ENCODE results near the gene HDAC7. TPM values are rescaled to one million over a fixed set of nuclear protein-coding genes. Genes with fewer than 3 reads are reported as not detected.

HDAC7 gene
- total RNA-seq, 1 experiment from 2014 or later: 36.2 TPM

DNA sequence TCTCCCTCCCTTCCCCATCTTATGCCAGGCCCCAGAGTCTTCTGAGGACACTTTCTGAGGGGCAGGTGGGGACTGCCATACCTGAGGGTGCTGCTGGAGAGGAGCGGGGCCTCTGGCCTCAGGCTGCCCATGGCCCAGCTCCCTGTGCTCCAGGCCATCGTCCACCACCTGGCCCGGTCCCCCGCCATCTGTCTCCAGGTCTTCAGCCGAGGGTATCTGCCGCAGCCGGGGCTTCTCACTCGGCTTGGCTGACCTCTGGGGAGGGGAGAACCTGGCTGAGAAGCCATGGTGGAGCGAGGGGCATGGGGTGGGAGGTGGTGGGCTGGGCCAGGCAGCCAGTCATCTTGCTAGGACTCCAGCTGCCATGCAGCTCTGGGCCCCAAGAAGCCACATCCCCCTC lies 25.0 kb downstream of the HDAC7 start:
- no peaks in the 10 kb centered on the region for H3K9me3 ChIP-seq (ENCODE audit: low read length)
- no peaks in the 10 kb centered on the region for H3K27me3 ChIP-seq (ENCODE audit: low read length)
- no peaks in the 10 kb centered on the region for H3K9me2 ChIP-seq (replicated peaks; ENCODE audit: insufficient read depth, low read length)
- peaks cover 11% of the 10 kb centered on the region; the same call in 1 of the 2 replicates for H3K36me3 ChIP-seq (ENCODE audit: insufficient read depth, low read length)
- peaks cover 3% of the 10 kb centered on the region for H3K4me1 ChIP-seq (ENCODE audit: low read length)
- H4K20me1 ChIP-seq (ENCODE audit: insufficient read depth, low read depth, low read length): no peaks in the 10 kb centered on the region
- DNase-seq: no peak
- peaks cover 3% of the 10 kb centered on the region for H3K79me2 ChIP-seq (ENCODE audit: low read length)
- no peak overlapping the region for H3K9ac ChIP-seq (ENCODE audit: low read length)
- H3K4me2 ChIP-seq (ENCODE audit: low read depth, low read length, poor library complexity, severe bottlenecking): no peak overlapping the region
- H3K4me3 ChIP-seq (ENCODE audit: low read length): no peak overlapping the region
- no peak overlapping the region for H3K27ac ChIP-seq (ENCODE audit: low read length)
- H2AFZ ChIP-seq (ENCODE audit: low read length): no peak overlapping the region

DNA sequence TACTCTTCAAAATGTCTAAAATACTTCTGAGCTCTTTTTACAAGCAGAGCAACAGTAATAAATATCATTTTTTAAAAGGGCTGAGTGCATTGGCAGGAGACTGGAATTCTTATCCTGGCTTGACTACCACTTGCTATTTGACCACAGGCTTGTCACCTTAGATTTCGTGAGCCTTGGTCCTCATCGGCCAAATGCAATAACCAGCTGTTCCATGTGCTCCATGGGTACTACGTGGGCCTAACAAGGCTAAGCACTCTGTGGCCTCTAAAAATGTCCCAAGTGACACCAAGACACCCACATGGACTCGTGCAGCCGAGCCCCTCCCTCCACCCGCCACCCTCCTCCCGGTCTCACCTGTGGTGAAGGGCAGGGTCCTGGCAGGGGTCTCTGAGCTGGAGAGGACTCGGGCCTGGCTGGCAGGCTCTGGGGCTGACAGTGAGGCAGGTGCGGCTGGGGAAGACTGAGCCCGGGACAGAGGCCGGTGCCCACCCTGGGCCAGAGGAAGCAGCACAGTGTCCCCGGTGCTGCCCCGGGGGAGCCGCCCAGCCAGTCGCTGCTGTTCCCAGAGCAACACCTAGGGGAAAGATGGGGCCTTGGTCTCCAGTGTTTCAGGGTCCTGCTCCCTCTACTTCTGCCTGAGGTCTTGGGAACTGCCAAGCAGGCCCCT lies 26.6 kb downstream of the HDAC7 start:
- H3K27ac ChIP-seq (ENCODE audit: low read length): no peak overlapping the region

DNA sequence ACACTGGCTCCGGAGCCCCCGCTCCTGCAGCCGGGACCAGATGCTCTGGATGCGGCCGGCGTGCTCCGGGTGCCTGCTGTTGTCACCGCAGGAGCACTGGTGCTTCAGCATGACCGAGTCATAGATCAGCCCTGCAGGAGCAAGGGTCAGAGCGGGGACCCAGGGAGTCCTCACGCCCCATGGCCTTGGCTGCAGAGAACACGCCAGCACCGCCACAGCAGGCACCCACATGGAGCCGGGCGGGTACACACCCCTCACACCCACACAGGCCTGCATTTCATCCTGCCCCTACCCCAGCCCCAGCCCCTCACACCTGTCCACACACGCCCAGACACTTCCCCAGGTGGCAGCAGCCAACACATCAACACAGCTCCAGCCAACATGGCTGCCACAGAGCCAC lies 27.8 kb downstream of the HDAC7 start:
- Histone ChIP-seq H3K27ac (ENCODE audit: low read length) (no peak overlapping the region), H4K20me1 (ENCODE audit: insufficient read depth, low read depth, low read length) (no peaks in the 10 kb centered on the region), H3K4me1 (ENCODE audit: low read length) (no peaks in the 10 kb centered on the region), H3K79me2 (ENCODE audit: low read length) (no peaks in the 10 kb centered on the region), H3K27me3 (ENCODE audit: low read length) (no peaks in the 10 kb centered on the region), H3K4me2 (ENCODE audit: low read depth, low read length, poor library complexity, severe bottlenecking) (no peak overlapping the region), H3K4me3 (ENCODE audit: low read length) (no peak overlapping the region), H3K36me3 (ENCODE audit: insufficient read depth, low read length) (peaks cover 24% of the 10 kb centered on the region), H3K9me2 (replicated peaks; ENCODE audit: insufficient read depth, low read length) (no peaks in the 10 kb centered on the region), H3K9me3 (ENCODE audit: low read length) (no peaks in the 10 kb centered on the region), H3K9ac (ENCODE audit: low read length) (no peak overlapping the region), H2AFZ (ENCODE audit: low read length) (no peak overlapping the region)
- DNase-seq: no peak

More for the DNA sequence above, 26.6 kb downstream of the HDAC7 start:
- H3K4me3 ChIP-seq (ENCODE audit: low read length): no peak overlapping the region
- no peak for DNase-seq
- H3K36me3 ChIP-seq (ENCODE audit: insufficient read depth, low read length): peaks cover 15% of the 10 kb centered on the region; the same call in 1 of the 2 replicates
- no peaks in the 10 kb centered on the region for H3K4me1 ChIP-seq (ENCODE audit: low read length)
- no peak overlapping the region for H3K9ac ChIP-seq (ENCODE audit: low read length)
- no peak overlapping the region for H2AFZ ChIP-seq (ENCODE audit: low read length)
- H3K4me2 ChIP-seq (ENCODE audit: low read depth, low read length, poor library complexity, severe bottlenecking): no peak overlapping the region
- H3K79me2 ChIP-seq (ENCODE audit: low read length): no peaks in the 10 kb centered on the region
- no peaks in the 10 kb centered on the region for H3K27me3 ChIP-seq (ENCODE audit: low read length)
- no peaks in the 10 kb centered on the region for H4K20me1 ChIP-seq (ENCODE audit: insufficient read depth, low read depth, low read length)
- H3K9me2 ChIP-seq (replicated peaks; ENCODE audit: insufficient read depth, low read length): no peaks in the 10 kb centered on the region
- H3K9me3 ChIP-seq (ENCODE audit: low read length): no peaks in the 10 kb centered on the region

DNA sequence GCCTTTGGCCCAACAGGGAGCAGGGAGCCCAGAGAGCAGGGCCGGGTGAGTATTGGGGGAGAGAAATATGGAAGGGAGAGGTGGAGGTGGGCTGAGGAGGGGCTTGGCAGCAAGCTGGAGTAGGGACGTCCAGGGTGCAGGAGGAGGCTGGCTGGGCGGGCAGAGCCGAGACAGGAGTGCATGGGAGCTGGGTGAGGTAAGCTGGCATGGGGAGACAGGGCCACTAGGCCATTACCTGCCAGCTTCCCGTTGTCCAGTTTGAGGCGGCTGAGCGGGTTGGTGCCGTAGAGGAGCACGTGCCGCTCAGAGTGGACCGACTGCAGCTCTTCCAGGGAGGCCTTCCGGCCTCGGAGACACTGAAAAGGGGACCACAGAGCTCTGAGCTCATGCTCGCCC lies 28.4 kb downstream of the HDAC7 start:
- DNase-seq: no peak
- H3K4me1 ChIP-seq (ENCODE audit: low read length): no peaks in the 10 kb centered on the region
- H4K20me1 ChIP-seq (ENCODE audit: insufficient read depth, low read depth, low read length): no peaks in the 10 kb centered on the region
- H3K9me3 ChIP-seq (ENCODE audit: low read length): no peaks in the 10 kb centered on the region
- H3K9ac ChIP-seq (ENCODE audit: low read length): no peak overlapping the region
- H3K4me3 ChIP-seq (ENCODE audit: low read length): no peak overlapping the region
- no peaks in the 10 kb centered on the region for H3K79me2 ChIP-seq (ENCODE audit: low read length)
- H3K27ac ChIP-seq (ENCODE audit: low read length): no peak overlapping the region
- H3K4me2 ChIP-seq (ENCODE audit: low read depth, low read length, poor library complexity, severe bottlenecking): no peak overlapping the region
- no peak overlapping the region for H2AFZ ChIP-seq (ENCODE audit: low read length)
- H3K36me3 ChIP-seq (ENCODE audit: insufficient read depth, low read length): peaks cover 28% of the 10 kb centered on the region
- H3K9me2 ChIP-seq (replicated peaks; ENCODE audit: insufficient read depth, low read length): no peaks in the 10 kb centered on the region
- no peaks in the 10 kb centered on the region for H3K27me3 ChIP-seq (ENCODE audit: low read length)

DNA sequence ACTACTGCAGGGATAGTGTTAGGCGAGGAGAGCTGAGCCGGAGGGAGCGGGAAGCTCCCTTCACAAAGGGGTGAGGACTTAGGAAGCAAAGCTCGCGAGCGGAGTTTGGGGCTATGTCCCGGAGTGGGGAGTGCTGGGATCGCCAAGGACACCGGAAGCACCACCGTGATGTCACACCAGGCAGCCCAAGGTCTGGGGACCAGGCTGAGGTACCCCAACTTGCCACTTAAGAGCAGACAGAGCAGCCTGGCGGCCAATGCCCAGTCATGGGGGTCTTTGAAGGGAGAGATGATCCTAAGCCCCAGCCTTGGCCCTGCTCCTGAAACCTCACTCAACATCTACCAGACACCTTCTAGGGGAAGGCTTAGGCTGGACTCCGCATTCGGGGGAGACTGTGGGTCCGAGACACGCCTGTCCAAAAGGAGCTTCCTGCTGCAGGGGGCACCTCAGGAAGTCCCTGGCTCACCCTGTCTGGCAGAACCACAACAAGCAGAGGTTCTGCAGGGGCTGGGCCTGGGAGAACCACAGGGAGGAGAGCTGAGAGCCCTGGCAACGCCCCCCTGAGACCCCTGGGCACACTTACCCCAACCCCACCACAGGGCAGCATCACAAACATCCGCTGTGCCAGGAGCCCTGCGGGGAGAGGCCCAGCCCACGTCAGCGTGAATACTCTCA lies 28.9 kb downstream of the HDAC7 start:
- DNase-seq: no peak
- Histone ChIP-seq H3K79me2 (ENCODE audit: low read length) (no peaks in the 10 kb centered on the region), H3K4me1 (ENCODE audit: low read length) (no peaks in the 10 kb centered on the region), H3K4me3 (ENCODE audit: low read length) (no peak overlapping the region), H3K27me3 (ENCODE audit: low read length) (no peaks in the 10 kb centered on the region), H3K9me2 (replicated peaks; ENCODE audit: insufficient read depth, low read length) (no peaks in the 10 kb centered on the region), H3K9ac (ENCODE audit: low read length) (no peak overlapping the region), H3K9me3 (ENCODE audit: low read length) (no peaks in the 10 kb centered on the region), H3K36me3 (ENCODE audit: insufficient read depth, low read length) (peaks cover 33% of the 10 kb centered on the region), H3K4me2 (ENCODE audit: low read depth, low read length, poor library complexity, severe bottlenecking) (no peak overlapping the region), H2AFZ (ENCODE audit: low read length) (no peak overlapping the region), H4K20me1 (ENCODE audit: insufficient read depth, low read depth, low read length) (no peaks in the 10 kb centered on the region), H3K27ac (ENCODE audit: low read length) (no peak overlapping the region)

DNA sequence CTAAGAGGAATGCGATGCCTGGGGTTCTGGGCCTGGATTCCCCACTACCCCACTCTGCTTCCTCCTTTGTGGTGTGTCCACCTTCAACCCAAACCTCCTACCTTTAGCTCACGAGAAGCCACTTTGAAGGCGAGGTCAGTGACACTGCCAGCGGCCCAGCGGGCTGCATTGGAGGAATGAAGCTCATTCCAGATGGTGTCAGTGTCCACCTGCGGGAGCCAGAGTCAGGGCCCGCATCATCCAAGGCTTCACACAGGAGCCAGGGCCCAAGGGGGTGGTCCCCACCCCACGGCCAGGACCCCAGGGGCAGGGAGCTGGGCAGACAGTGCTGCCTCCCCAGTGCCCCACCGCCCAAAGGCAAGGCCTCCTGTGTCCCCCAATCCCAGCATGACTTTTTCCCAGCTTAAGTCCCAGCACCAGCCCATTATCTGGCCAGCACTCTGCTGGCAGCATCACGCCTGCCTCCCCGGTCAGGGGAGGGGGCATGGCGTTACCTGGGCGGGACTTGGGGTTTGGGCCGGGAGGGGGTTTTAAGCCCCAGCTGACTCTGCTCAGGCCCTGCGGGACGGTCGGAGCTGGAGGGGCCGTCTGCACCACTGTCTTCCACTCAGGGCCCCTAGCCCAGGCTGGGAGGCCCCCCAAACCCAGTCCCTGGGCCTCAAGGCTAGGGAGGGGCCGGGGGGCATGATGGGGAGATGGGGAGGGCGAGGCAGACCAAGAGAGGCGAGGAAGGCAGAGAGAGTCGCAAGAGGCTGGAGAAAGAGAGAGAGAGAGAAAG lies 29.8 kb downstream of the HDAC7 start:
- Histone ChIP-seq H3K4me3 (ENCODE audit: low read length) (no peak overlapping the region), H3K4me1 (ENCODE audit: low read length) (no peaks in the 10 kb centered on the region), H3K27ac (ENCODE audit: low read length) (no peak overlapping the region), H3K36me3 (ENCODE audit: insufficient read depth, low read length) (peaks cover 36% of the 10 kb centered on the region), H3K9me3 (ENCODE audit: low read length) (no peaks in the 10 kb centered on the region), H3K4me2 (ENCODE audit: low read depth, low read length, poor library complexity, severe bottlenecking) (no peak overlapping the region), H3K9ac (ENCODE audit: low read length) (no peak overlapping the region), H3K9me2 (replicated peaks; ENCODE audit: insufficient read depth, low read length) (no peaks in the 10 kb centered on the region), H3K27me3 (ENCODE audit: low read length) (no peaks in the 10 kb centered on the region), H2AFZ (ENCODE audit: low read length) (no peak overlapping the region), H4K20me1 (ENCODE audit: insufficient read depth, low read depth, low read length) (no peaks in the 10 kb centered on the region), H3K79me2 (ENCODE audit: low read length) (no peaks in the 10 kb centered on the region)
- no peak for DNase-seq

DNA sequence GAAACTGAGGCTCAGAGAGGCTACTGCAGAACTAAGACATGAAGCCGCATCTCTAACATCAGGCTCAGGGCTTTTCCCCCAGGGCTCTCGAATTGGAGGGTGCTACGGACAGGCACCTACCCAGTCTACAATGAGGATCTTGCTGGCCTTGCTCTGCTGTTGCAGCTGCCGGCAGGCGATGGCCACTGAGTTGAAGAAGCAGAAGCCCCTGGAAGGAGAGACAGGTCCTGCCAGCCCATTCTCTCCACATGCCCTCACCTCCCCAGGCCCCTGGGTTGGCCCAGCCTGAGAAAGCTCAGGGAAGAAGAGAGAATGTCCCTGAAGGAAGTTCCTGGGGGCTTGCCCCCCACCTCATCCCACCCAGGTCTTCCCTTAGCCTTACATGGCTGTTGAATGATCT lies 30.6 kb downstream of the HDAC7 start:
- no peaks in the 10 kb centered on the region for H3K4me1 ChIP-seq (ENCODE audit: low read length)
- H3K4me3 ChIP-seq (ENCODE audit: low read length): no peak overlapping the region
- peaks cover 32% of the 10 kb centered on the region for H3K36me3 ChIP-seq (ENCODE audit: insufficient read depth, low read length)
- no peaks in the 10 kb centered on the region for H3K9me2 ChIP-seq (replicated peaks; ENCODE audit: insufficient read depth, low read length)
- H4K20me1 ChIP-seq (ENCODE audit: insufficient read depth, low read depth, low read length): no peaks in the 10 kb centered on the region
- H3K27me3 ChIP-seq (ENCODE audit: low read length): no peaks in the 10 kb centered on the region
- no peak for DNase-seq
- no peak overlapping the region for H3K9ac ChIP-seq (ENCODE audit: low read length)
- no peak overlapping the region for H2AFZ ChIP-seq (ENCODE audit: low read length)
- H3K4me2 ChIP-seq (ENCODE audit: low read depth, low read length, poor library complexity, severe bottlenecking): no peak overlapping the region
- H3K27ac ChIP-seq (ENCODE audit: low read length): no peak overlapping the region
- H3K79me2 ChIP-seq (ENCODE audit: low read length): no peaks in the 10 kb centered on the region
- H3K9me3 ChIP-seq (ENCODE audit: low read length): no peaks in the 10 kb centered on the region

DNA sequence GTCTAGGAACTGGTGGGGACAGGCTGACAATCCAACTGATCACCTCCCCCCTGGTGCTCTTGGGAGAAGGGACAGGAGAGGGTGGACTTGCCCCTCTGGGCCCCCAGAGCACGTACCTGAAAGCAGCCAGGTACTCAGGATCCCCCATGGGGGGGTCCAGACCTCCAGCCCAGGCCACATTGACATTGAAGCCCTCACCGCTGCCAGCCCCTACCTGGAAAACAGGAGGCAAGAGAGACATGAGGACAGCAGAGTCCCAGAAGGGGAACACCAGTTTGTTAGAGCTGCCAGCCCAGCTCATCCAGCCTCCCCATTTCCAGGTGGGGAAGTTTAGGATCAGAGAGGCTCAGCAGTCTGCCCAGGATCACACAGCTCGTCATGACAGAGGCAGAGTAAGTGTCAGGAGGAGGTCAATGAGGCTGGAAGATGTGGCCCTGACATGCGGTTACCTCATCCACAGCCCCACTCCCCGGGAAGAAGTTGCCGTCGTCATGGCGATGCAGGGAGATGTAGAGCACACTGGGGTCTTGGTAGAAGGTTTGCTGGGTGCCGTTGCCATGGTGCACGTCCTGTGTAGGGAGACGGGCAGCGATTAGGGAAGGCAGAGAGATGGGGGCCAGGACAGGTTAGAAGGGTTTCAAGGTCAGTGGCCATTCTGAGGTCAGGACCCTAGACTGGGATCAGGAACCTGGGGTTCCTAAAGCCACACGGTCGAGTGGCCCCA lies 31.9 kb downstream of the HDAC7 start:
- no peak overlapping the region for H3K9ac ChIP-seq (ENCODE audit: low read length)
- no peaks in the 10 kb centered on the region for H3K27me3 ChIP-seq (ENCODE audit: low read length)
- H2AFZ ChIP-seq (ENCODE audit: low read length): no peak overlapping the region
- no peaks in the 10 kb centered on the region for H3K9me2 ChIP-seq (replicated peaks; ENCODE audit: insufficient read depth, low read length)
- H3K36me3 ChIP-seq (ENCODE audit: insufficient read depth, low read length): peaks cover 36% of the 10 kb centered on the region
- H3K4me2 ChIP-seq (ENCODE audit: low read depth, low read length, poor library complexity, severe bottlenecking): no peak overlapping the region
- H3K9me3 ChIP-seq (ENCODE audit: low read length): no peaks in the 10 kb centered on the region
- H3K4me3 ChIP-seq (ENCODE audit: low read length): no peak overlapping the region
- no peak overlapping the region for H3K27ac ChIP-seq (ENCODE audit: low read length)
- H3K4me1 ChIP-seq (ENCODE audit: low read length): peaks cover 7% of the 10 kb centered on the region
- no peaks in the 10 kb centered on the region for H3K79me2 ChIP-seq (ENCODE audit: low read length)
- DNase-seq: no peak
- H4K20me1 ChIP-seq (ENCODE audit: insufficient read depth, low read depth, low read length): no peaks in the 10 kb centered on the region

Data from Karpas-422 (cell line).